ENCODE data around the gene IFT25.
"Not testable (repeated sequence)": the region's sequence is repeated elsewhere in the genome, so short reads cannot be mapped to it uniquely, and the experiment has no call there.

Gene IFT25

GRCh38 chr1:53927376-53927881, 18.1 kb downstream of the IFT25 start:
- no peak for DNase-seq

DNA sequence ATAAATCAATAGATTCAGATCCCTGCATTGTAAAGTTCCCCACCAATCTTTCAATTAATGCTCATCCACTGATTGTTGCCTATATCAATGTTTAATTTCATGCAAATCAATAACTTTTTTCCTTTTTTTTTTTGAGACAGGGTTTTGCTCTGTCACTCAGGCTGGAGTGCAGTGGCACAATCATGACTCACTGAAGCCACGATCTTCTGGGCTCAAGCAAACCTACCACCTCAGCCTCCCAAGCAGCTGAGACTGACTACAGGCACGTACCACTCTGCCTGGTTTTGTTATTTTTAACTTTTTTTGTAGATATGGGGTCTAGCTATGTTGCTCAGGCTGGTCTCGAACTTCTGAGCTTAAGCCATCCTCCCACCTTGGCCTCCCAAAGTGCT, 25.8 kb downstream of the IFT25 start:
- DNase-seq, result no peak

DNA sequence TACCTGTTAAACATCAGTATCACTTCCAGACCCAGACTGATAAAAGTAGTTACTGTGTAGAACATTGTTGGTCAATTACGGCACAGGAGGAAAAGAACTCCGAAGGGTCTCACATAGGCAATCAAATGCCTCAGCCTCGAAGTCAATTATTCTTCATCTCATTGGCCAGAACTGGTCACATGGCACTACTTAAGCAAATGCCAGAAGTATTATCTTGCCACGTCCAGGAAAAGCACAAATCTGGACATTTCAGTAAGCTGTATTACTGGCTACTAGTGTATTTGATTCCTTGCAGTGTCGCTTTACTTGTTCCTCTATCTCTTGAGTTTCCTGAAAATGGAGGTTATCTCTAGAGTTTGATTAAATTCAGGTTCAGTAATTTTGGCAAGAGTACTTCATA, 27.2 kb downstream of the IFT25 start:
- DNase-seq, result no peak

DNA sequence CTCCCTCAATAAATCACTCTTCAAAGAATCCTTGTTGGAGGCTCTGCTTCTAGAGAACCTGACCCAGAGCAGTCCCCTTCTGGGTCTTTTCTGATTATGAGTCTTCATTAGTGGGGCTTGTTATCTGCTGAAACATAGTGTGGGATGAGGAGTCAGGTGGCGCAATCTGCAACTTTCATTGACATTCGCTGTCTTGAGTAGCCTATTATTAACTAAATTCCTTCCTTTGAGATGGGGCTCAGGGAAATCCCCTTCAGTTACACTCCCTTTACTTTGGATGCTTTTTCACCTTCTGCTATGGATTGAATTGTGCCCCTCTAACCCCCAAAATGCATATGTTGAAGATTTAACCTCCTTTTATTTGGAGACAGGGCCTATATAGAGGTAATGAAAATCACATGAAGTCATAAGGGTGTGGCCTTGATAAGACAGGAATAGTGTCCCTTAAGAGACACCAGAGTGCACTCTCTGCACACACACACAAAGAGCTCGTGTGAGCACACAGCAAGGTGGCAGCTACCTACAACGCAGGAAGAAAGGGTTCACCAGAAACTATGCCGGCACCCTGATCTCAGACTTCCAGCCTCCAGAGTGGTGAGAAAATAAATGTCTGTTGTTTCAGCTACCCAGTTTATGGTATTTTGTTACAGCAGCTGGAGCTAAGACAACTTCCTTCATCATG, 32.0 kb downstream of the IFT25 start:
- DNase-seq, result no peak

DNA sequence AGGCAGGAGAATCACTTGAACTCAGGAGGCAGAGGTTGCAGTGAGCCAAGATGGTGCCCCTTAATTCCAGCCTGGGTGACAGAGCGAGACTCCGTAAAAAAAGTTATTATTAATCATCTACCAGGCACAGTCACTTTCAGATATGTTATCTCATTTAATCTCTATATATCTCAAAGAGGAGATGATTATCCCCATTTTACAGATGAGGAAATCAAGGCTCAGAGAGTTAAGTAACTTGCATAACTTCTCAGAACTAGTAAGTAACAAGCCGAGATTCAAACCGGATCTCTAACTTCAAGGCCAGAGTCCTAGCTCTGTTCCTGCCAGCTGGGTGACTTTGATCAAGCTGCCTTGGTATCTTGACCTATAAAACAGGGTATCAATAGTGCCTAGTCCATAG, 34.1 kb downstream of the IFT25 start:
- no peak for DNase-seq

GRCh38 chr1:53909946-53910345, 35.6 kb downstream of the IFT25 start:
- DNase-seq, result no peak

DNA sequence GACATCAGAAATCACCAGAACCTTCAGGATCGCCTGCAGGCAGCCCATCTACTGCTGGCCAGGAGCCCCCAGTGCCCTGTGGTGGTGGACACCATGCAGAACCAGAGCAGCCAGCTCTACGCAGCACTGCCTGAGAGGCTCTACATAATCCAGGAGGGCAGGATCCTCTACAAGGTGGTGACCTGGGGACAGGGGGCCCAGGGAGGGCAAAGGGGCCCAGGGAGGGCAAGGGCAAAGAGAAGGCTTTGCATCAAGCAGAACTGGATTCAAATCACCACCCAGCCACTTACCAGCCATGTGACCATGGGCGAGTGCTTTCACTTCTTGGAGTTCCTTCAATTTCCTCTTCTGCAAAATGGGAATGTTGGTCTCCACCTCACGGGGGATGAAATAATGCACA, 39.4 kb downstream of the IFT25 start:
- no peak for DNase-seq

DNA sequence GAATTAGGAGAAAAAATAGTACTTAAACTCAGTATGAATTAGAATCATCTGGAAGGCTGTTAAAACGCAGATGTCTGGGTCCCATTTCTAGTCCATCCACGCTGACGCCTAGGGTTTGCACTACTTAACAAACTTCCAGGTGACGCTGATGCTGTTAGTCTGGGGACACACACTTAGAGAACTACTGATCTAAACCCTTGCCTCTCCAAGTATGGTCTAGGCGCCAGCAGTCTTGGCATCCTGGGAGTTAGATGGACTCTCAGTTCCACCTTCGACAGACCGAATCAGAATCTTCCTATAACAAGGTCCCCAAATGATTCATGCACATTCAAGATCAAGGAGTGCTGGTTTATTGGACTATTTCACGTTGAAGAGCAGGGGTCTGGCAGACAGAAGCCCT, 40.0 kb downstream of the IFT25 start:
- DNase-seq, result peak; percentile 88

DNA sequence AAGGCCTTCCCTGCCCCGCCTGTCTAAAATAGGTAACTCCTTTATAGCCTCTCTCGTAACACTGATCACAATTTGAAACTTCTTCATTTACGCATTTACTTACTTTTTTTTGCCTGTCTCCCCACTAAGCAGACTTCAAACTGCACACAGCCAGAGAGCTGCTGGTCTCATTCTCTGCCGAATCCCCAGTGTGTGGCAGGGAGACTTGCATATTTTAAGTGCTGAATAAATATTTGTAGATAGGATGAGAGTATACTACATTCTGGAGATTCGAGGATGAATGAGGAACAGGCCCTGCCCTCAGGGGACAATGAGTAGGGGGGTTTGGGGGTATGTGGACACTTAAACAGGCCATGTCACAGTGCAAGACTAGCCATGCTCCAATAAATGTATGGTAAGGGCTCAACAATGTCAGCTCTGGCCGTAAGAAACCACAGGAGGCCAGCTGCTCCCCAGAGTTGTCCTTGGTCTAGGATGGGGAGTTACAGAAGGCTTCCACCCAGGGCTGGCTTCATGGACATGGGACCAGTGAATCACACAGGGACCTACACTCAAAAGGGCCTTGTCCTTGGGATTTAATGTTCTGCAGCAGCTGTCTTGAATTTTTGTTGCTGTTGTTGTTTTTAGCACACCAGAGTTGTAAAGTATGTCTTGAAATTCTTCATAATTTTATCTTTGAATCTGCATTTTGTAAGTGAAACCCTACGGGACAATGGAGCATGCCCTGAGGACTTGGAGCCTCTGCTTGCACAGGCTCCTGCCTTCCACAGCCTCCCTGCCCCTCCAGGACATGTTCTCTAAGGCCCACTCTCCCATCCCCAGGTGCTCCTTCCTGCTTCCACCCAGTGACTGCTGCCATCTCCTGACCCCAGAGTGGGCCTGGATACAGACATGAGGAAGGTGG, 43.0 kb downstream of the IFT25 start:
- DNase-seq, result peak; percentile 27

DNA sequence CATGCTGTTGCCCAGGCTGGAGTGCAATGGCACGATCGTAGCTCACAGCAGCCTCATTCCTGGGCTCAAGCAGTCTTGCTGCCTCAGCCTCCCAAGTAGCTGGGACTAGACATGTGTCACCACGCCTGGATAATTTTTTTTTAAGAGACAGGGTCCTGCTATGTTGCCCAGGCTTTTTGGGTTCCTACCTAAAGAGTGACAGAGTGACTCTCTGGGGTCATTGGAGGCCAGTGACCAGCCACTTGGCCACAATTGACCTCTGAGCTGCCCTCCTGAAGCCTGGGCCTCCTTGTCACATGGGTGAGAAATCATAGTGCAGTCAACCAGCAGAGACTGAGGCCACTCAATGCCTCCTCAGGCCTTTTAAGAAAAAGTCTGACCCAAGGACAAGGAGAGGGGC, 45.8 kb downstream of the IFT25 start:
- no peak for DNase-seq

- peak; percentile 88 for DNase-seq
Observed at GRCh38 chr1:53899206-53899628, 46.3 kb downstream of the IFT25 start.

- DNase-seq, result no peak
Observed at GRCh38 chr1:53896635-53897229, 48.8 kb downstream of the IFT25 start.

- no peak for DNase-seq
Observed at GRCh38 chr1:53895421-53895820, 50.1 kb downstream of the IFT25 start.

DNA sequence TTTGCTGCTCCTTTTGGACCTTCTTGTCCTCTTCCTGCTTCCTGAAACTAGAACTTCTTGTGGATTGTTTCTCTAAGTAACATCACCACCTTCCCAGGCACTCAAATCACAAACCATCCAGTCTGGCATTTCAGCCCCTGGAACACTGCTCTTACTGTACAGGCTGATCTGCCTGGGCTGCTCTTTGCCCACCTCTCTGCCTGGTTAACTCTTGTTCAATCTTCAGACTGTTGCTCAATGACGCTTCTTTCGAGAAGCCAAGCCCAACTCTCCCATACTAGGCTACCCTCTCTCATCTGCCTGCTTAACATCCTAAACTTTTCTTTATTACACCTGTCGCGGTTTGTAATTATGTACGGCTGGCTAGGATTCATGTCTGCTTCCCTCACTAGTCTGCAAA, 50.9 kb downstream of the IFT25 start:
- DNase-seq, result no peak

DNA sequence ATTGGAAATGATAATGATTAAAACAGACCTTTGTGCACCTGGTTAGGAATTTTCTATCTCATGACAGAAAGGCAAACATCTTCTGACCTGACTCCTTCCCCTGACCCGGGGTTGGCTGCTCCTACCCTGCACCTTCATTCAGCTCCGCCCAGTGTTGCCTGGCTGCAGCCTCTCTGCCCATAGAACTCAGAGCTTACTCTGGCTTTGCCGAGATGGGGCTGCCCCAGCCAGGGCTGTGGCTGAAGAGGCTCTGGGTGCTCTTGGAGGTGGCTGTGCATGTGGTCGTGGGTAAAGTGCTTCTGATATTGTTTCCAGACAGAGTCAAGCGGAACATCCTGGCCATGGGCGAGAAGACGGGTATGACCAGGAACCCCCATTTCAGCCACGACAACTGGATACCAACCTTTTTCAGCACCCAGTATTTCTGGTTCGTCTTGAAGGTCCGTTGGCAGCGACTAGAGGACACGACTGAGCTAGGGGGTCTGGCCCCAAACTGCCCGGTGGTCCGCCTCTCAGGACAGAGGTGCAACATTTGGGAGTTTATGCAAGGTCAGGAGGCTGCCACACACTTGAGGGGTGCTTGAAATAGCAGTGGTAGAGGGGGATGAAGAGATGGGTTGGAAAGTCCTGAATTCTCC, 51.4 kb downstream of the IFT25 start, which contains the start of gene DIO1:
Gene DIO1 (plus strand): TSS at position 189 of the 638 bp plus-strand sequence. CDS start 24 bp downstream, at position 213.
- DNase-seq, result peak; percentile 44

DNA sequence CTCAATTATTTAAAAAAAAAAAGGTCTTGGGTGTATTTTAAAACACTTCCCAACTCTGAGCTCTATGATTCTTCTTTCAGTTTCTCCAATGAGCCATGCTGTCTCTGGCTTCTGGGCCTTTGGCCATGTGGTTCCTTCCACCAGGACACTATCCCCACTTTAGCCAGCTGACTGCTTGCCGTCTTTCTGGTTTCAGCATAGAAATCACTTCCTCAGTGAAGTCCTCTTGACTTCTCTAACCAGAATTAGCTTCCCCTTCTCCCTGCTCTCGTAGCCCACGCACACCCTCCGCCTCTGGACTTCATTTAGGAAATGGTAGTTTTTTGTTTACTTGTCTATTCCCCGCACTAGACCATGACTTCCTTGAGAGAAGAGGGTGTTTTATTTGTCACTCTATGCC, 52.6 kb downstream of the IFT25 start:
- no peak for DNase-seq

DNA sequence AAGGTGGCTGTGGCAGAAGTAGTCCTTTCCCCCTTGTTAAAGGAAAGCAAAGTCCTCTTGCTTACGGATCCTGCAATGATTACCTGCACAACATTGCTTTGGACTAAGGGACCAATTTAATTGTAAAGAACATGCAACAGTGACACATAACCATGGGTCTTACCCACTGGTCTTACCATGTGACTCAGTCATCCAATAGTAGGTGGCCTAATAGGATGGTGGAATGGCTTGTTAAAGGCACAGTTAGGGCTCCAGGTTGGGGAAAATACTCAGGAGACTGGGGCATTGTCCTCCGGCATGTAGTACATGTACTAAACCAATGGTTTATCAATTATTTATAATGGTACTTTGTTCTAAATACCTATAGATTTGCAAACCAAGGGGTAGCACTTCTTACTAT, 53.8 kb downstream of the IFT25 start:
- no peak for DNase-seq

DNA sequence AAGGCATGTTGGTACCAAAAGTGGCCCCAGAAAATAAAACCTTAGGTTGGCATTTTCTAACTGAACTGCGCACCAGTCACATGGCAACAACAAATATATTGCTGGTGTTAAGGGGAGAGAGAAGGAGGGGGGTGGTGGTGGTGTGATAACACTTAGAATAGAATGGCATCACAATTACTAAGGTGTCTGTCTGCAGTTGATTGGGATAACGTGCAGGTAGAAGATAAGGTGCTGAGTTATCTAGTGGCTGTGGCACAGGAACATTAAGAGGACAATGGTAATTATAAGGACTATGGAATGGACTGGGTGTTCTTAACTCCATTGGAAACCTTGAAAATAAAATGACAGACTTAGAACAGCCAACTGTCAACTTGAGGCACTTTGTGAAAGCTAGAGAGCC, 54.5 kb downstream of the IFT25 start:
- DNase-seq, result no peak

DNA sequence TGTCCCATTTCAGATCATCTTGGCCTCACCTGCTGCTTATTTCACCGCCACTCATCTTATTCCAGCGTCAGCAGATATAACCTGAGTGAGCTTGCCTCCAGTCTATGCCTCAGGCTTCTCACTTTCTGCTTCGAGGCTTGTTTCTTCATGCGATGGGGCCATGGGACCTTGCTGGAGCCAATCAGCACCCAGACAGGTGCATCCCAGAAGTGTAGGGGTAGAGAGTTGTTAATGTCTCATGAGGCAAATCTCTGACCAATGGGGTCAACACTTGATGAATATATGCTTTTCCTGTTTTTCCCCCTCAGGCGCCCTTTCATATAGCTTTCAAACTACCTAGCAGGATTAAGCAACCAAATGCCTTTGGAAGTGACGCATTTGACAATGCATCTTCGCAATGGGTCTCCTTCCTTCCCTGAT, 55.0 kb downstream of the IFT25 start:
- peak; percentile 84 for DNase-seq

GRCh38 chr1:53889304-53890298, 55.9 kb downstream of the IFT25 start, which contains the start of gene YIPF1:
Gene YIPF1, minus strand, starts transcription at chr1:53889797. Its CDS starts 860 bp downstream, at chr1:53888937.
- DNase-seq, result peak; percentile 84

- DNase-seq, result no peak
Observed at GRCh38 chr1:53888681-53889080, 56.8 kb downstream of the IFT25 start.

DNA sequence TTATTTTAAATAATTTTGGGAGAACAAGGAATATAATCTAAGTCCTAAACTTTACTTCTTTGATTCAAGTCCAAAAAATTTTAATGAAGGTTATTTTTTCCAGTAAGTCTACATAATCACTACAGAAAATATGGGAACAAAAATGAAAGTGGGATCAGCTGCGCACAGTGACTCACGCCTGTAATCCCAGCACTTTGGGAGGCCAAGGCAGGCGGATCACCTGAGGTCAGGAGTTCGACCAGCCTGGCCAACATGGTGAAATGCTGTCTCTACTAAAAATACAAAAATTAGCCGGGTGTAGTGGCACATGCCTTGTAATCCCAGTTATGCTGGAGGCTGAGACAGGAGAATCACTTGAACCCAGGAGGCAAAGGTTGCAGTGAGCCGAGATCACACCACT, 61.9 kb downstream of the IFT25 start:
- DNase-seq, result not testable (repeated sequence)
